SK-N-MC (cell line): ENCODE measurements around the gene FABP6.

Experiments used
- DNase-seq: peaks from one replicate; pipeline ENCODE4 v3.0.0-alpha.2; 2011; ENCODE audit warnings: low read depth, low spot score
- H3K27ac ChIP-seq: fragments of 200-600 bp; sonication (generic); 2 replicates; pipeline ENCODE4 v1.5.1; 2016; ENCODE audit warnings: mixed run types
- H3K36me3 ChIP-seq: fragments of 200-600 bp; sonication (generic); 2 replicates; pipeline ENCODE4 v1.6.1; 2017; ENCODE audit warnings: antibody characterized with exemption, low read length, mixed read lengths; ENCODE audit not compliant: insufficient read depth
- H3K4me3 ChIP-seq: fragments of 200-600 bp; sonication (generic); 2 replicates; pipeline ENCODE4 v1.5.1; 2016
- H3K9ac ChIP-seq: fragments of 200-600 bp; sonication (generic); 2 replicates; pipeline ENCODE4 v1.8.0; 2017; ENCODE audit warnings: mixed run types, mixed read lengths; ENCODE audit not compliant: insufficient read length
- H3K9me3 ChIP-seq: fragments of 200-600 bp; sonication (generic); 2 replicates; pipeline ENCODE4 v1.6.1; 2017; ENCODE audit warnings: low read depth, mild to moderate bottlenecking, antibody characterized with exemption, low read length, moderate library complexity, mixed read lengths
- EZH2 ChIP-seq: fragments of 200-600 bp; sonication (generic); IDR thresholded peaks from one replicate; pipeline ENCODE4 v1.6.1; 2017; ENCODE audit warnings: antibody characterized with exemption
- FOXP2 ChIP-seq: optimal IDR thresholded peaks from 2 replicates; pipeline ENCODE3; 2011; ENCODE audit warnings: mild to moderate bottlenecking, moderate library complexity; ENCODE audit not compliant: insufficient read depth; ENCODE audit errors: extremely low read length, control extremely low read depth
- POLR2AphosphoS5 ChIP-seq: IDR thresholded peaks from 2 replicates; pipeline ENCODE4 v1.6.1; 2012; ENCODE audit warnings: mild to moderate bottlenecking, low read depth, low read length, borderline replicate concordance

FABP6 gene

GRCh38 chr5:160262151-160263074, 33.1 kb downstream of the FABP6 start:
- no peak for DNase-seq
- H3K9me3 ChIP-seq = no peaks in the 10 kb centered on the region
- TF ChIP-seq FOXP2 = no peak
- TF ChIP-seq POLR2AphosphoS5 = no peak
- TF ChIP-seq EZH2 = no peak
- no peak overlapping the region for H3K4me3 ChIP-seq
- H3K27ac ChIP-seq = no peak overlapping the region
- no peak overlapping the region for H3K9ac ChIP-seq
- no peaks in the 10 kb centered on the region; the same call in 1 of the 2 replicates for H3K36me3 ChIP-seq

DNA sequence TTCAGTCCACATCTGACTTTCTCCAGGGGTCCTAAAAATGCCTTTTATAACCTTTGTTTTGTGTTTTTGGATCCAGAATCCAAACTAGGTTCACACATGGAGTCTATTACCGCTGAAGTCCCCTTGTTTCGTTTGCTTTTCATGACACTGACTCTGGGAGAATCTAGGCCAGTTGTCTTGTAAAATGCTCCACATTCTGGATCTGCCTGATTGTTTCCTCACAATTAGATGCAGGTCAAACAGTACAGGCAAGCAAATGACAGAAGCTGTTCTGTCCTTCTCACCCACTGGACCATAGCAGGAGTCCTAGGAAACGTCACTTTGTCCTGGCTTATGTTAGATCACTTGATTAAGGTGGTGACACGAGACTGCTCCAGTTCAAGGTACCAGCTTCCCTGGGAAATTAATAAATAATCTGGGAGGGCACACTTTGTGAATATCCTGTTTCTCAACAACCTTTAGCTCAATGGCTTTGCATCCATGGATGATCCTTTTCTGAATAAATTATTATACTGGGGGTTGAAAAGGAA, 34.1 kb downstream of the FABP6 start:
- H3K9me3 ChIP-seq = no peaks in the 10 kb centered on the region
- DNase-seq = no peak
- H3K9ac ChIP-seq = no peak overlapping the region
- H3K27ac ChIP-seq = no peak overlapping the region
- no peak for TF ChIP-seq POLR2AphosphoS5
- no peak for TF ChIP-seq FOXP2
- no peak for TF ChIP-seq EZH2
- H3K4me3 ChIP-seq = no peak overlapping the region
- no peaks in the 10 kb centered on the region; the same call in 1 of the 2 replicates for H3K36me3 ChIP-seq

- TF ChIP-seq FOXP2 = no peak
- TF ChIP-seq EZH2 = no peak
- no peak for TF ChIP-seq POLR2AphosphoS5
- no peak for DNase-seq
- no peaks in the 10 kb centered on the region for H3K9me3 ChIP-seq
- H3K27ac ChIP-seq = no peak overlapping the region
- no peaks in the 10 kb centered on the region for H3K36me3 ChIP-seq
- H3K4me3 ChIP-seq = no peak overlapping the region
- no peak overlapping the region for H3K9ac ChIP-seq
Measured at GRCh38 chr5:160266044-160266443, 36.7 kb downstream of the FABP6 start.

DNA sequence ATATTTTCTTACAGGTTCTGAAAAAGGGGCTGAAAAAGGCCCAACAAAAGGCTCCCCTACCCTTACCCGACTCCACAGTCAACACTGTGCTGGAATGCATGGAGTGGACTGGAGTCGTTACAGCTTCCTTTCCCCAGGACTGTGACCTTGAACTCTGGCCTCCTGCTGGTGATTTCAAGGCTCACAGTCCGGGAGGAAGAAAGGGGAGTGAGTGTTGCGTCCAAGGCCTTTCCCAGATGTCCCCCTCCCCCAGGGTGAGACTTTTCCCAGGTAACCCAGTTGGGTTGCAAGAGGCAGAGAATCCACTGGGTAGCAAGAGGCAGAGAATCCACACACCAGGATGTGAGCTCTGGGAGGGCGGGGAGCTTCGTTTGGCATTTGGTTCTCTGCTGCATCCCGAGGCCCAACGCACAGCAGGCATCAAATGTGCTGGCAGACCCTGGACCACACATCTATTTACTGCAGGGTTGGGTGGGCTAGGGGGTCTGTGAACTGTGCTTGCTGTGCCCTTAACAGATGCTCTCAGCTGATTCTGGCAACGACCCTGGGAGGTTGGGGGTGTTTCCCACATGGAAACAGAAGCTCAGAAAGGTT, 37.5 kb downstream of the FABP6 start:
- Histone ChIP-seq H3K4me3 (no peak overlapping the region), H3K9me3 (no peaks in the 10 kb centered on the region), H3K27ac (no peak overlapping the region), H3K9ac (no peak overlapping the region), H3K36me3 (no peaks in the 10 kb centered on the region)
- DNase-seq = no peak
- no peak for TF ChIP-seq POLR2AphosphoS5
- no peak for TF ChIP-seq EZH2
- TF ChIP-seq FOXP2 = no peak

GRCh38 chr5:160268121-160268520, 38.8 kb downstream of the FABP6 start:
- TF ChIP-seq FOXP2 (no peak), EZH2 (no peak), POLR2AphosphoS5 (no peak)
- Histone ChIP-seq H3K27ac (no peak overlapping the region), H3K4me3 (no peak overlapping the region), H3K36me3 (no peaks in the 10 kb centered on the region), H3K9ac (no peak overlapping the region), H3K9me3 (no peaks in the 10 kb centered on the region)
- DNase-seq = no peak

GRCh38 chr5:160269017-160269416, 39.7 kb downstream of the FABP6 start:
- H3K9me3 ChIP-seq = no peaks in the 10 kb centered on the region
- no peak overlapping the region for H3K9ac ChIP-seq
- H3K4me3 ChIP-seq = no peak overlapping the region
- no peak overlapping the region for H3K27ac ChIP-seq
- TF ChIP-seq FOXP2 (no peak), EZH2 (no peak), POLR2AphosphoS5 (no peak)
- no peak for DNase-seq
- no peaks in the 10 kb centered on the region for H3K36me3 ChIP-seq

GRCh38 chr5:160270704-160271103, 41.4 kb downstream of the FABP6 start:
- Histone ChIP-seq H3K4me3 (no peak overlapping the region), H3K9ac (no peak overlapping the region), H3K9me3 (no peaks in the 10 kb centered on the region), H3K36me3 (no peaks in the 10 kb centered on the region), H3K27ac (no peak overlapping the region)
- DNase-seq = no peak
- no peak for TF ChIP-seq EZH2
- TF ChIP-seq POLR2AphosphoS5 = no peak
- TF ChIP-seq FOXP2 = no peak

GRCh38 chr5:160271396-160271795, 42.1 kb downstream of the FABP6 start:
- TF ChIP-seq POLR2AphosphoS5 = no peak
- TF ChIP-seq EZH2 = no peak
- no peak for TF ChIP-seq FOXP2
- no peak overlapping the region for H3K4me3 ChIP-seq
- DNase-seq = peak; percentile 3
- no peak overlapping the region for H3K9ac ChIP-seq
- H3K9me3 ChIP-seq = no peaks in the 10 kb centered on the region
- no peaks in the 10 kb centered on the region for H3K36me3 ChIP-seq
- no peak overlapping the region for H3K27ac ChIP-seq
